Bronchial epithelial cell (primary cell): Measurements from ENCODE around the gene ZFYVE9. TPM values are rescaled to one million over a fixed set of nuclear protein-coding genes. Genes with fewer than 3 reads are reported as not detected.

ENCODE experiments used
- DNase-seq: peaks from one replicate; pipeline ENCODE4 v3.0.0-alpha.2; 2010; ENCODE audit warnings: low read depth
- FAIRE-seq: peaks from 2 replicates; lab custom pipeline; 2011; peaks lifted over from hg19 to GRCh38; lab: Jason Lieb, UNC
- H3K27me3 ChIP-seq: 2 replicates; pipeline ENCODE4 v1.5.1; 2011; ENCODE audit warnings: low read length; ENCODE audit not compliant: control insufficient read depth, insufficient read depth
- H3K36me3 ChIP-seq: 2 replicates; pipeline ENCODE4 v1.5.1; 2011; ENCODE audit warnings: low read length; ENCODE audit not compliant: control insufficient read depth, insufficient read depth
- H3K4me3 ChIP-seq: 2 replicates; pipeline ENCODE4 v1.5.1; 2011; ENCODE audit warnings: mild to moderate bottlenecking, low read depth, low read length, control low read depth
- total RNA-seq: library from RNA; depleted of rRNA; stranded (reverse); fragments of >200 nt; gene quantifications from 2 replicates; pipeline ENCODE4 v1.2.1, GENCODE V29; 2014
- TF ChIP-seq, protein P1 (sequence below): IDR thresholded peaks from 2 replicates; pipeline ENCODE4 v1.5.1; 2011; ENCODE audit warnings: mild to moderate bottlenecking, moderate library complexity, low read length, control low read depth, inconsistent platforms; ENCODE audit not compliant: insufficient read depth, severe bottlenecking

Gene ZFYVE9
- total RNA-seq, 1 donor from 2014 or later = 44.8 TPM

DNA sequence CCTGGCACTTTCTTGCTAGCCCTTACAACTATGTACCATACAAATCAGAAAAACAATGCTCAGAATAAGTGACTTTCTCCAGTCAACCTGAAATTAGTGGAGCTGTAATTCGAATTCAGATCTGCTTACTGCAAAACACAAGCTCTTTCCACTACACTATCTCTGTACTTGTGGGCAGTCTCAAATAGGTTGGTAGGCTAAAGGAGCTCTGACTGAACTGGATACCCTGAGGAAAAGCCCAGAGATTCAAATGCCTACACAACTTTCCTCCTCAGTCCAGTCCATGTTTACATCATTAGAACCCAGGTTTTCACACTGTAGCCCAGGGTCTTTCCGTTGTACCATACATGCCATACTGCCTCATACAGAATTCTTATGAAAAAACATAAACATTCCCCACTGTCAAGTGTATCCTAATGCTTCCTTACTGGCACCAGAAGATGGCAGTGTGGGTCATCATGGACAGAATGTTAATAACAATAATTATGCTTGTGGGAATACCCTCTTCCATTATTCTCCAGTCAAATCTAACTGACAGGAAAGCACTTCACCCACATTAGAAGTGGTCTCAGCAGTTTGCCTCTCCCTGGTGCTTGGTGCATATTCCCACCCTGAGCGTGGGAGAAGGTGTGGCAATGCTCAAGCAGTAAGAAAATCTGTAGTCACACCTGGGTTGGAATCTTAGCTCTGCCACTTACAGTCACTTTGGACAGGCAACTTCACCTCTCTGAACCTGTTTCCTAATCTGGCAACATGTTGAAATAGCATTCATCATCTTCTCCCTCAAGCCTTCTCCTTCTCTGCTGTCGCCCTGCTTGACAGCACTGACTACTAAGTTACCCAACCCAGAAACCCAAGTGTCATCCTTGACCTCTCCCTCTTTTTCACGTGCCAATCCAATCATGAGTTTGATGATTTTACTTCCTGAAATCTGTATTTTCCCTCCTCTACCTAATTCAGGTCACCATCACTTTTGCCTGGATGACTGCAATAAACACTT, 14.4 kb upstream of the ZFYVE9 start:
- Histone ChIP-seq H3K4me3 (no peak overlapping the region), H3K36me3 (no peaks in the 10 kb centered on the region), H3K27me3 (no peaks in the 10 kb centered on the region)
- DNase-seq (peak; percentile 80), FAIRE-seq (peak; percentile 60)
- TF ChIP-seq, protein P1, sequence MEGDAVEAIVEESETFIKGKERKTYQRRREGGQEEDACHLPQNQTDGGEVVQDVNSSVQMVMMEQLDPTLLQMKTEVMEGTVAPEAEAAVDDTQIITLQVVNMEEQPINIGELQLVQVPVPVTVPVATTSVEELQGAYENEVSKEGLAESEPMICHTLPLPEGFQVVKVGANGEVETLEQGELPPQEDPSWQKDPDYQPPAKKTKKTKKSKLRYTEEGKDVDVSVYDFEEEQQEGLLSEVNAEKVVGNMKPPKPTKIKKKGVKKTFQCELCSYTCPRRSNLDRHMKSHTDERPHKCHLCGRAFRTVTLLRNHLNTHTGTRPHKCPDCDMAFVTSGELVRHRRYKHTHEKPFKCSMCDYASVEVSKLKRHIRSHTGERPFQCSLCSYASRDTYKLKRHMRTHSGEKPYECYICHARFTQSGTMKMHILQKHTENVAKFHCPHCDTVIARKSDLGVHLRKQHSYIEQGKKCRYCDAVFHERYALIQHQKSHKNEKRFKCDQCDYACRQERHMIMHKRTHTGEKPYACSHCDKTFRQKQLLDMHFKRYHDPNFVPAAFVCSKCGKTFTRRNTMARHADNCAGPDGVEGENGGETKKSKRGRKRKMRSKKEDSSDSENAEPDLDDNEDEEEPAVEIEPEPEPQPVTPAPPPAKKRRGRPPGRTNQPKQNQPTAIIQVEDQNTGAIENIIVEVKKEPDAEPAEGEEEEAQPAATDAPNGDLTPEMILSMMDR = peak; percentile 60

DNA sequence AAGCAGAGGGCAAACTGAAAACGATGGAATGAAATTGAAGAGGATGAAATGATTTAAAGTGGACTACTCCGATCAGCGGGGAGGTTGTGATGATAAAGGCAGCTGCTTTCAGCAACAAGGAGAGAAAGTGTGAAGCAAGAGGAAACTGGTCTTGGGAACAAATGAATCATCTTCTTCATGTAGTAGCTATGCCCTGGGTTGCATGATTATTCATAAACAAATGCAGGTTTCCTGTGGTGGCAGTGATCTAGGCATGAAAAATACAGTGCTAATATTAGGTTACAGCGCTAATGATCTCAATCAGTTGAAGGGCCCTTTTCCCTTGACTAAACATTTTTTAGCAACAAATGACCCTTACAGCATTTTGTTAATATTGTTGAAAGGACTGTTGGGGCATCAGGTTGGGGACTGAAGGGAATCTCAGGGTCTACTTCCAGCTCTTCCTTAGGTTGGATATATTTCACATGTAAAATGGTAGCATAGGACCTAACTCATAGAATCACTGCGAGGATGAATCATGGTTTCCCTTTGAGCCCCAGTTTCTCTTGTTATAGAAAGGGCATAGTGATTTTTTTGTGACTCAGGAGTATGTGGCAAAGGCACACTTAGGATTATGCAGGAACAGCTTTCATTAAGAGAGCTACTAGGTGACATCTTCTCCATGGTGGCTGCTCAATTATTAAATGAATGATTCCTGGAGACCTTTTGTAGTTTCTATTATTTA, 1.9 kb upstream of the ZFYVE9 start:
- FAIRE-seq = peak; percentile 66
- TF ChIP-seq, protein P1 = no peak
- no peak overlapping the region for H3K4me3 ChIP-seq
- no peaks in the 10 kb centered on the region for H3K36me3 ChIP-seq
- no peaks in the 10 kb centered on the region for H3K27me3 ChIP-seq
- DNase-seq = peak; percentile 98

DNA sequence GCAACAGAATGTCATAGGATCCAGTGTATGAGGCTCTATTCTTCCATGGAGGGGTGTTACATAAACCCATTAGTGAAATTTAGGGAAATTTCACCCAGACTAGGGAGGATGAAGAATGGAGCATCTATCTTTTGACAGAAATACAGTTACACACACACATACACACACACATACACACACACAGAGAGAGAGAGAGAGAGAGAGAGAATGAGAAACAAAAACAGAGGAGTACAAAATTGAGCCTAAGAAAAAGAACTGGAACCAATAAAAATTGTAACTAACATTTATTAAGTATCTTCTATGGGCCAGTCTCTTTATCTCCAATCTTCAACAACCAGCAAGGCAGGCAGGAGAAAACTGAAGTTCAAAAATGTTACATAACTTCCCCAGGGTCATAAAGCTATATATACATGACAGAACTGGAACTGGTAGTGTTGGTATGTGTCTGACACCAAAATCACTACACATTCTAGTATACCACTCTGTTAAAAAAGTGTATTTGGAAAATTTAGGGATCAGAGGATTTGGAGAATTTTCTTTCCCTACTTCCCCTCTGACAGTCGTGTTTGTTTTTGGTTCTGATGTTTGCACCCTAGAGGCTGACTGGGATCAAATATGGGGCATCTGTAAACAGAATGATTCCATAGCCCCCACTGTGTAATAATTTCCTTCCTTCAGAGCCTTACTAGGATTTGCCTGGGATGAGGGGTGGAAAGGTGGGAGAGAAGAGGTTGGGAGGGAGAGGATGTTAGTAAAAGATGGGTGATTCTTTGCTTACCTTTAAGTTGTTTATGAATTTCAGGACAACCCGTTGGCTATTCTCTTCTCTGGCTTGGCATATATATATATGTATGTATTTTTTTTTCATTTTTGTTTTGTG, 1.0 kb upstream of the ZFYVE9 start:
- TF ChIP-seq, protein P1 = no peak
- H3K4me3 ChIP-seq = no peak overlapping the region
- DNase-seq = peak; percentile 29
- no peak for FAIRE-seq
- no peaks in the 10 kb centered on the region for H3K27me3 ChIP-seq
- H3K36me3 ChIP-seq = no peaks in the 10 kb centered on the region

DNA sequence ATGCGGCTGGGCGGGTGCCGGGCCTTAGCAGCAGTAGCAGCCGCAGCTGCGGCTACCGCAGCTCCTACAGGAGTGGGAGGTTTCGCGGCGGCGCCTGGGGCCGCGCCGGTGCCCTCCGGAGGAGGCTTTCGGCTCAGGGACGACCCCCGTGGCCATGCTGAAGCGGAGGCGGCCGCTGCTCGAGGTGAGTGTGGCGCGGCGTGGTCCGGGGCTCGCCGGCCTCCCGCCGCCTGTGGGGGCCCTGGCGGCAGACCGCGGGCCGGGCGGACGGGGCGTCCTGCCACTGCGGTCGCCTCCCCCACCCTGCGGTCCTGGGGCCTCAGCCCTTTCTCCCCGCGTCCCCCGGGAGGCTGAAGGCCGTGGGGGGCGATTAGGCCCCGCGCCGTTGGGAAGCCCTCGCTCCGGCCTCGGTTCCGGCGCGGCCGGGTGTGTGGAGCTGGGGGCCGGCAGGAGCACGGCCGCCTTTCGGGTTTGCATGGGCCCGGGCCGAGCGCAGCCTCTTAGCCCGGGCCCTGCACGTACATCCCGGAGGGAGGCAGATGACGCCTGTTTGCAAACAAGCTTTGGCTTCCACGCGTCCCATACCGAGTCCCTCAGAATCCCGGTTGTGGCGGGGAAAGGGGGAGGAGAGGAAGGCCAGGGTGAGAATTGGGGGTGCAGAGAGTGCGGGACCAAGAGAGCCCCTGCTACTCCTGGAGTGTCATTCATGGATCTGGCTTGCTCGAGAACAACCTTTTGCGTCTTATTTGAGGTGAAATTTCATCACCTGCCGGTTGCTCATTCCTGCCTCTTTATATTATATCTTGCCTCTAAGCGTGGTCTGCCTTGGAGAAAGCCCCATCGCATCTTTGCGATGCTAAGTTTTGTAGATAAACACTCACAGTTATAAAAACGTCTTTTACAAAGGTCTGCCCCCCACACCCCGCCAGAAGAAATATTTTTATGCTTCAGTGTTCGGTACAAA, 613 bp downstream of the ZFYVE9 start:
- Histone ChIP-seq H3K27me3 (no peaks in the 10 kb centered on the region), H3K4me3 (peak overlapping the region; percentile 94), H3K36me3 (no peaks in the 10 kb centered on the region)
- TF ChIP-seq, protein P1 = no peak
- DNase-seq = peak; percentile 41
- FAIRE-seq = no peak
